Bronchial epithelial cell (primary cell): ENCODE measurements around the gene TAPBP. TPM values are rescaled to one million over a fixed set of nuclear protein-coding genes. Genes with fewer than 3 reads are reported as not detected.

Experiments
- DNase-seq: peaks from one replicate; pipeline ENCODE4 v3.0.0-alpha.2; 2010; ENCODE audit warnings: low read depth
- FAIRE-seq: peaks from 2 replicates; lab custom pipeline; 2011; peaks lifted over from hg19 to GRCh38; lab: Jason Lieb, UNC
- H3K27me3 ChIP-seq: 2 replicates; pipeline ENCODE4 v1.5.1; 2011; ENCODE audit warnings: low read length; ENCODE audit not compliant: control insufficient read depth, insufficient read depth
- H3K36me3 ChIP-seq: 2 replicates; pipeline ENCODE4 v1.5.1; 2011; ENCODE audit warnings: low read length; ENCODE audit not compliant: control insufficient read depth, insufficient read depth
- H3K4me3 ChIP-seq: 2 replicates; pipeline ENCODE4 v1.5.1; 2011; ENCODE audit warnings: mild to moderate bottlenecking, low read depth, low read length, control low read depth
- CTCF ChIP-seq: IDR thresholded peaks from 2 replicates; pipeline ENCODE4 v1.5.1; 2011; ENCODE audit warnings: mild to moderate bottlenecking, moderate library complexity, low read length, control low read depth, inconsistent platforms; ENCODE audit not compliant: insufficient read depth, severe bottlenecking
- total RNA-seq: library from RNA; depleted of rRNA; stranded (reverse); fragments of >200 nt; gene quantifications from 2 replicates; pipeline ENCODE4 v1.2.1, GENCODE V29; 2014

The TAPBP gene
- total RNA-seq, 1 donor from 2014 or later = 11.6 TPM

DNA sequence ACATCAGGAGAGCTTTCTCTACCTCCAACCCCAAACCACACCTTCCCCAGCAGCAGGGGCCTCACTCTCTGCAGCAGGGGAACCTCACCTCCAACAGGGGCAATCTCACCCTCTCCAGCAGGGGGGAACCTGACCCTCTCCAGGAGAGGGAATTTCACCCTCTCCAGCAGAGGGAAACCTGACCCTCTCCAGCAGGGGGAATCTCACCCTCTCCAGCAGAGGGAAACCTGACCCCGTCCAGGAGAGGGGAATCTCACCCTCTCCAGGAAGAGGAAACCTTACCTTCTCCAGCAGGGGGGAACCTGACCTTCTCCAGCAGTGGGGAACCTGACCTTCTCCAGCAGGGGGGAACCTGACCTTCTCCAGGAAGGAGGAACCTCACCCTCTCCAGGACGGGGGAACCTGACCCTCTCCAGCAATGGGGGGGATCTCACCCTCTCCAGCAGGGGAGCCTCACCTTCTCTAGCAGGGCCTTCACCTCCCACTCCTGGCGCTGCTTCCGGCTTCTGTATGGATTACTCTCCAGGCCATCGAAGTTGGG is 33.8 kb downstream of the TAPBP start:
- Histone ChIP-seq H3K36me3 (peaks cover 16% of the 10 kb centered on the region), H3K27me3 (no peaks in the 10 kb centered on the region), H3K4me3 (no peak overlapping the region)
- no peak for FAIRE-seq
- peak; percentile 67 for DNase-seq
- TF ChIP-seq CTCF = peak; percentile 80

DNA sequence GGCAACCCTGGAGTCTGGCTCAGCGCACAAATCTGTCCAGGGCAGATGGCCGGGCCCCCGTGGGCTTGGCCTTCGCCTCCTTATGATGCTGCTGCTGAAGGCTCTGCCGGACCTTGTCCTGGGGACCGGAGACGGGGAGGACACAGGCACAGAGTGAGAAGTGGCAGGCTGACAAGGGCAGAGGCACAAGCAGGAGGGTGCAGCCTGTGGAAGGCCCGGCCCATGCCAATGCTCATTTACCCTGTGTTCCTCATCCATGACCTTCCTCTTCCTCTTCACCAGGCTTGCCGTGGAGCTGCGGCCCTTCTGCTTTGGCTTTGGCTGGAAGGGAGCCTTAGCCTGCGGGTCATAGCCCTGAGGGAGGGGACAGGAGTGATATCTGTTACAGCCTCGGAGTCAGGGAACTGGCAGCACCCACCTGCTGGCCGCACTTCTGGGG is 34.6 kb downstream of the TAPBP start:
- Histone ChIP-seq H3K27me3 (no peaks in the 10 kb centered on the region), H3K4me3 (no peak overlapping the region), H3K36me3 (peaks cover 21% of the 10 kb centered on the region)
- no peak for TF ChIP-seq CTCF
- FAIRE-seq (no peak), DNase-seq (no peak)

GRCh38 chr6:33278810-33279209 is 35.1 kb downstream of the TAPBP start:
- FAIRE-seq = no peak
- TF ChIP-seq CTCF = no peak
- no peak overlapping the region for H3K4me3 ChIP-seq
- no peaks in the 10 kb centered on the region for H3K27me3 ChIP-seq
- DNase-seq = no peak
- H3K36me3 ChIP-seq = peaks cover 23% of the 10 kb centered on the region

- FAIRE-seq (no peak), DNase-seq (no peak)
- H3K27me3 ChIP-seq = no peaks in the 10 kb centered on the region
- peaks cover 25% of the 10 kb centered on the region for H3K36me3 ChIP-seq
- no peak overlapping the region for H3K4me3 ChIP-seq
- TF ChIP-seq CTCF = no peak
Measured at GRCh38 chr6:33278392-33278741, 35.5 kb downstream of the TAPBP start.

DNA sequence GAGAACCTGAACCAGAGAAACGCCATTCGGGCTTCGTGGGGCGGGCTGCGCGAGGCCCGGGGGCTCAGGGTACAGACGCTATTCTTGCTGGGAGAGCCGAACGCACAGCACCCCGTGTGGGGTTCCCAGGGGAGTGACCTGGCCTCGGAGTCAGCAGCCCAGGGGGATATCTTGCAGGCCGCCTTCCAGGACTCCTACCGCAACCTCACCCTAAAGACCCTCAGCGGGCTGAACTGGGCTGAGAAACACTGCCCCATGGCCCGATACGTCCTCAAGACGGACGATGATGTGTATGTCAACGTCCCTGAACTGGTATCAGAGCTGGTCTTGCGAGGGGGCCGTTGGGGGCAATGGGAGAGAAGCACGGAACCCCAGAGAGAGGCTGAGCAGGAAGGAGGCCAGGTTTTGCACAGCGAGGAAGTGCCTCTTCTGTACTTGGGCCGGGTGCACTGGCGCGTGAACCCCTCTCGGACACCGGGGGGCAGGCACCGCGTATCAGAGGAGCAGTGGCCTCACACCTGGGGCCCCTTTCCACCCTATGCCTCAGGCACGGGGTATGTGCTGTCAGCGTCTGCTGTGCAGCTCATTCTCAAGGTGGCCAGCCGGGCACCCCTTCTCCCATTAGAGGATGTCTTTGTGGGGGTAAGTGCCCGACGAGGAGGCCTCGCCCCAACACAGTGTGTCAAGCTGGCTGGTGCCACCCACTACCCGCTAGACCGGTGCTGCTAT is 36.1 kb downstream of the TAPBP start:
- no peak for DNase-seq
- no peak for TF ChIP-seq CTCF
- no peaks in the 10 kb centered on the region for H3K27me3 ChIP-seq
- peaks cover 30% of the 10 kb centered on the region for H3K36me3 ChIP-seq
- H3K4me3 ChIP-seq = peak overlapping the region; percentile 52
- no peak for FAIRE-seq
